Measurements from ENCODE around the gene C3AR1.
"Not testable (repeated sequence)": the region's sequence is repeated elsewhere in the genome, so short reads cannot be mapped to it uniquely, and the experiment has no call there.

C3AR1 gene

DNA sequence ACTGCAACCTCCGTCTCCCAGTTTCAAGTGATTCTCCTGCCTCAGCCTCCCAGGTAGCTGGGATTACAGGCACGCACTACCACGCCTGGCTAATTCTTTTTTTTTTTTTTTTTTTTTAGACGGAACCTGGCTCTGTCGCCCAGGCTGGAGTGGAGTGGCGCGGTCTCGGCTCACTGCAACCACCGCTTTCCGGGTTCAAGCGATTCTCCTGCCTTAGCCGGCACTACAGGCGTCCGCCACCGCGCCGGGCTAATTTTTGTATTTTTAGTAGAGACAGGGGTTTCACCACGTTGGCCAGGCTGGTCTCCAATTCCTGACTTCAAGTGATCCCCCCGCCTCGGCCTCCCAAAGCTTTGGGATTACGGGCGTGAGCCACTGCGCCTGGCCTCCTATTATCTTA, 35.1 kb downstream of the C3AR1 start:
- in situ Hi-C loops (cut with HindIII; ENCODE audit: low sequenced_read_pairs), result not testable (repeated sequence)

DNA sequence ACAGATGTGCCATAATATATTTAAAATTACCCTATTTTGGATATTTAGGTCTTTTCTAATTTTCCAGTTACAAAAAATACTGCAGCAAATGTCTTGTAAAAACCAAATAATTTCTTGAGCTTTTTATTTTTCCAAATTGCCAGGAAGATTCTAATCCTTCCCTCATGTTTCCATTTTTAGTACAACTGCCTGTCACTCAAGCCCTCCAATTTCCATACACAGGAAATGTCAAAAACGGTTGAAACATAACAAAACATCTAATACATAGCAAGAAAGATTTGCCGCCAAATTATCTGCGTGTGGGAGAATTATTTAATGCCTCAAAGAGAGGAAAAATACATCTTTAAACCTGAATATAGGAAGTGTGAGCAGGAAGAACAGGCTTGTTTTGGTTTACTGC, 36.0 kb downstream of the C3AR1 start:
- in situ Hi-C loops (cut with HindIII; ENCODE audit: low sequenced_read_pairs), result no loop called here

DNA sequence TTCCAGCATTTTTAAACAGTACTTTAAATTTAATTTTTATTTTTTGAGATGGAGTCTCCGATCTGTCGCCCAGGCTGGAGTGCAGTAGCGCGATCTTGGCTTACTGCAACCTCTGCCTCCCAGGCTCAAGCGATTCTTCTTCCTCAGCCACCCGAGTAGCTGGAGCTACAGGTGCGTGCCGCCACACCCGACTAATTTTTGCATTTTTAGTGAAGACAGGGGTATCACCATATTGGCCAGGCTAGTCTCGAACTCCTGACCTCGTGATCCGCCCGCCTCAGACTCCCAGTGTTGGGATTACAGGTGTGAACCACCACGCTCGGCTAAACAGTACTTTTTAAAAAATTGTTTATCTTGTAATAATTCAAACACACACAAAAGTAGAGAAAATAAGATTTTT, 37.9 kb downstream of the C3AR1 start:
- in situ Hi-C loops (cut with HindIII; ENCODE audit: low sequenced_read_pairs), result no loop called here

DNA sequence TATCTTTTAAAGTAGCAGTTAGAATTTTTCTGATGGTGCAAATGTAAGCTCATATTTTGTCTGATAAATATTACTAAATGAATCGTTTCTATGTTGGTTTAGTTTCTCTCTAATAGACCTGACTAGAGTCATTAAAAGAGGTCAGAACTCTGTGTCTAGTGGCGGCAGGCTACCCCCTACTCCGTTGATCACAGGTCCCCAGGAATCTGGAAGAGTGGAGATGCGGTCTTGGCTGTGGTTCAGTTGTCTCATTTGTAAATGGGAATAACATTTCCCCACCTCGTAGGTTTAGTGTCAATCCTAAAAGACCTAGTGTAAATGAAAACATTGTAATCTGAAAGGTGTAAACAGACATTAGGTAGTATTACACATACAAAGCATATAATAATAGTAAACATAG, 38.3 kb downstream of the C3AR1 start:
- in situ Hi-C loops (cut with HindIII; ENCODE audit: low sequenced_read_pairs), result no loop called here

DNA sequence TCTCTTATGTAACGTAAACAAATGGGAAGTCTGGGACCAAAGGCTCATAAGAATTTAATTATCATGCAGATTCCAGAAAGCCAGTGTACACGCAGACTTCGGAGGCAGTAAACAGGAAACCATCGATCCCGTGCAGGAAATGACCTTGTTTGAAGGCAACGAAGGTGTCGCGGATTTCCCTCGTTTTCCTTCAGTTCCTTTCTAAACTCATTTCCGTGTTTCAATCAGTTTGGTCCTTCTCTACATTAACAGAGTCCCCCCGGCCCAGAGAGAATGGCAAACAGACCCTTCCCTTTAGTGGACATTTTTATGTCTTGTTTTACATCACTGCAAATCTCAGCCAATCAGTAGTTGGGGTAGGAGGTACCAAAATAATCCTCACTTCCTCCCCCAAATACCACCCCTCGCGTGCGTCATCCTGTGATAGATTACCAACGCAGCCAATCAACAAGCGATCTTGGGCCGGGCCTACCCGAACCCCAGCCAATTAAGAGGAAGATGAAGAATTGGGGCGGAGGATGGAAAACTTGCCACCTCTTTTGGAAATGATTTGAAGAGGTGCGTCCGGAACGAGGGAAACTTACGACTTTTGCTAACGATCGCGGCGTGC, 39.8 kb downstream of the C3AR1 start:
- in situ Hi-C loops (cut with HindIII; ENCODE audit: low sequenced_read_pairs), result no loop called here

DNA sequence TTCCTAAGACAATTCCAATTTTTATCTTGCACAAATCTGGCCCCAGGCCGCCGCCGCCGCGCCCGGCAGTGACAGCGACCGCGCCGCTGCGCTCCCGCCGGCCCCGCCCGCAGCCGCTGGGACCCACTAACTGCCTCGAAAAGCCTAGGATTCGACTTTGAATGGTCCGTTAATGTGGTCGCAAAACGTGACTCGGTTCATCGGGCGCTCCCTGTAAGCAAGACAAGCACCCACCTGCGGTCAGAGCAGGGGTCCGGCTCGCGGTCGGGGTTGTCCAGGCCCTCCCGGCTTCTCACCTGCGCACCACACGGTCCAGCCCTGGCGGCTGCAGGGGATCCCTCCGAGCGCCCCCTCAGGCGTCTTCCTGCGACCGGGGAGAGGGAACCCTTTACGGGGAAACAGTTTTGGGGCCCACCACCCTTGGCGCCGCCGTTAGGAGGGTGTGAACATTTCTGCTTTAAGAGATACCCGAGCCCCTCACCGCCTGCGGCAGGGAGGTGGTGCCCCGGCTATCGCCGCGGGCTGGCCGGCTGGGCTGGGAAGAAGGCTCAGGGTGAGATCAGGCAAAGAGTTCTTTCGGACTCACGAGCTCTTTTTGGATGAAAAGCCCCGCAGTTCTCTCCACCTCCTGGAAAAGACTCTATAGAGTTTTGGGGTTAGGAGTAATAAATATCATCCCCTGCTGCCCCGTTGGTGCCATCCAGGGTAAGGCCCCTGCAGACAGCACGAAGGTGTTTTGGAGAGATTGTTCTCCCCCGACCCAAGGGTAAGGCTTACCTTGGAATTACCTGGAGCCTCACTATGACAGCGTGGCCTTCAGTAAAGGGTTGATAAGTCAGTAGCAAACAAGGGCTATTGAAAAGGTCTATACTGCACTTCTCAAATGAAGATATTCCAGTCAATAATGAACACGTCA, 47.2 kb downstream of the C3AR1 start:
- in situ Hi-C loops (cut with HindIII; ENCODE audit: low sequenced_read_pairs), result no loop called here

DNA sequence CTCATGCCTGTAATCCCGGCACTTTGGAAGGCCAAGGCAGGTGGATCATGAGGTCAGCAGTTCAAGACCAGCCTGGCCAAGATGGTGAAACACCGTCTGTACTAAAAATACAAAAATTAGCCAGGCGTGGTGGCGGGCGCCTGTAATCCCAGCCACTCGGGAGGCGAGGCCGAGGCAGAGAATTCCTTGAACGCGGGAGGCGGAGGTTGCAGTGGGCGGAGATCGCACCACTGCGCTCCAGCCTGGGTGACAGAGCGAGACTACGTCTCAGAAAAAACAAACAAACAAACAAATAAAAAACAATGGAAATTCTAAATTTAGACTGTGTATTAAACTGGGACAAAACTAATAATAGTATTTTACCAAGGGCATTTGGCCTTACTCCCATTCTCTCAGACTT, 47.9 kb downstream of the C3AR1 start:
- in situ Hi-C loops (cut with HindIII; ENCODE audit: low sequenced_read_pairs), result not testable (repeated sequence)

DNA sequence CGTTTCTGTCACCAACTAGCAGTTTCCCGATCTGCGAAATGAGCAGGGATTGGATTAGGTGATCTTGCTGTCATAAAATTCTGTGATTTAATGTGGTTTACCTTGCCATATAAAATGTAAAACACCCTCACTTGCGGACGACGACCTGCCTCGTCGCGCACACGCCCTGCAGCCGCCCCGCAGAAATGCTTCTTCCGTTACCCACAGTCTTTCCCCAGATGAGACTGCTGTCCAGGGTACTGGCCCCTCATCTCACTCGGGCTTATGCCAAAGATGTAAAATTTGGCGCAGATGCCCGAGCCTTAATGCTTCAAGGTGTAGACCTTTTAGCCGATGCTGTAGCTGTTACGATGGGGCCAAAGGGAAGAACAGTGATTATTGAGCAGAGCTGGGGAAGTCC, 51.3 kb downstream of the C3AR1 start:
- in situ Hi-C loops (cut with HindIII; ENCODE audit: low sequenced_read_pairs), result no loop called here

DNA sequence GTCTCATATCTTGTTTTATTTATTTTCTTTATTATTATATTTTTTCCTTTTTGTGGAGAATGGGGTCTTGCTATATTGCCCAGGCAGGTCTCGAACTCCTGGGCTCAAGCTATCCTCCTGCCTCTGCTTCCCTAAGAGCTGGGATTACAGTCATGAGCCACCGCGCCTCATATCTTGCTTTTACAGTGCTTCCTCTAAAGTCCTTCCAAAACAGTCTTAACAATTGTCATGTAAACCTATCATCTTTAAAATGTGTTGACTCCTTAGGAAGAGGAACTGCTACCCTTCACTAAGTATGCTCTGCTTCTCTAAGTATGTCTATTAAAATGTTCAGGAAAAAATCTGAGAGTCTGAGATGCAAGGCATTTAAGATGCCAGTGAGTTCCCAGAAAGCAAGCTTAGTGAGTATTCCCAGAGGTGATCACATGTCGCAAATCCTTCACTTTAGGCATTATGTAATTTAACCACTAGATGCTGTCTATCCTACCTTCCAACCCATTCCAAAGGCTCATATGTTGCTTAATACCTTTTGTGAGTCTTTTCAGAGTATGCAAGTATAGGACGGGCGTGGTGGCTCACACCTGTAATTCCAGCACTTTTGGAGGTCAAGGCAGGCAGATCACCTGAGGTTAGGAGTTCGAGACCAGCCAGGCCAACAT, 53.4 kb downstream of the C3AR1 start:
- in situ Hi-C loops (cut with HindIII; ENCODE audit: low sequenced_read_pairs), result no loop called here

DNA sequence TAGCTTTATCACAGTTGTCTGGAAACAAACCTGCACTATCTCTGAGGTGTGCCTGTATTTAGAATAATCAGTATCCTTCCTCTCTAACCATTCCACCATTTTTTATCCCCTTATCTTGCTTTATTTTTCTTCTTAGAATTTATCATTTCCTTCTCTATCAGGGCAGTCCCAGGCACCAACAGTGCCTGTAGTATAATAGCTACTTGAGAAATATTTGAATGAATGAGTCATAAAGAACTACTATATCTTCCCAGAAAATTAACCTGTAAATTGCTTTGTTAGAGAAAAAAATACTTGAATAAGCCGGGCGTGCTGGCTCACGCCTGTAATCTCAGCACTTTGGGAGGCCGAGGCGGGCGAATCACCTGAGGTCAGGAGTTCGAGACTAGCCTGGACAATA, 54.8 kb downstream of the C3AR1 start:
- in situ Hi-C loops (cut with HindIII; ENCODE audit: low sequenced_read_pairs), result no loop called here

Measured in endothelial cell of hepatic sinusoid (primary cell).